Pancreas (tissue), 10 donors: ENCODE results near the gene EEF2. TPM values are rescaled to one million over a fixed set of nuclear protein-coding genes. Genes with fewer than 3 reads are reported as not detected.
A peak's percentile ranks its signal among the peaks of the same experiment; 100 is the strongest.

Experiments
- ATAC-seq, 4 donors: fragments of 200-7000 bp; cut with Tn5 transposase; one replicate each; pipeline versions ENCODE4 v1.8.0 to v1.9.1; 2020; ENCODE audit warnings: mild to moderate bottlenecking in 4 of 4, moderate library complexity in 4 of 4
- DNase-seq, 6 donors: peaks; one replicate each; pipeline ENCODE4 v3.0.0-alpha.2; 2020
- FAIRE-seq: peaks from 2 replicates; lab custom pipeline; 2012; peaks lifted over from hg19 to GRCh38; lab: Jason Lieb, UNC
- H3K27ac ChIP-seq, 4 donors: fragments of 200-600 bp; sonication (generic); 1 replicate in 3 of 4; 2 replicates in 1 of 4; pipeline versions ENCODE4 v1.5.0 to v1.8.0; 2020
- H3K27me3 ChIP-seq, 4 donors: fragments of 200-600 bp; one replicate each; pipeline ENCODE4 v1.8.0; 2021
- H3K36me3 ChIP-seq, 3 donors: fragments of 200-600 bp; sonication (generic) in 1 of 3; one replicate each; pipeline versions ENCODE4 v1.5.0 to v1.8.0; 2020 to 2021
- H3K4me1 ChIP-seq, 3 donors: fragments of 200-600 bp; one replicate each; pipeline ENCODE4 v1.8.0; 2021
- H3K4me3 ChIP-seq, 4 donors: fragments of 200-600 bp; sonication (generic) in 2 of 4; one replicate each; pipeline versions ENCODE4 v1.5.0 to v1.8.0; 2020 to 2021
- H3K9me3 ChIP-seq, 4 donors: fragments of 200-600 bp; one replicate each; pipeline ENCODE4 v1.8.0; 2021
- WGBS, 2 donors: extraction: QIAGEN DNeasy Blood & Tissue Kit; methylation state at CpG; one replicate each; pipeline ENCODE4 v1.1.7; 2013; 5-methylcytosine and 5-hydroxymethylcytosine counted together
- intact Hi-C, 3 donors: fragments of 100-400 bp; cut with DNase I; formaldehyde crosslinking; loops; one replicate each; pipeline versions ENCODE4 v1.11.1 to v1.14.2; 2022
- polyA plus RNA-seq, 2 donors: library from polyadenylated mRNA; stranded (reverse); fragments of 200-250 nt; gene quantifications; one replicate each; pipeline ENCODE4 v1.2.3, GENCODE V29; 2013
- total RNA-seq, 6 donors: library from RNA; stranded (reverse); fragmentation: NEBNext Ultra II Directional in 4 of 6; extraction: Animal tissue kit (Norgen Biotek cat#: 25700) in 4 of 6; gene quantifications; one replicate each; pipeline versions ENCODE4 v1.2.1 to v1.2.4, GENCODE V29; 2021 to 2023
- TF ChIP-seq, protein P1 (sequence below), 4 donors: fragments of 200-600 bp; sonication (generic) in 3 of 4; IDR thresholded peaks; one replicate each; pipeline versions ENCODE4 v1.5.0 to v1.8.0; 2021; ENCODE audit warnings: antibody characterized with exemption in 4 of 4
- donor health status: healthy with polysubstance abuse.
- donor health status: DM: no; HTN: no; CAD: no; lungs with moderate emphysema.
- donor health status: DM: no; HTN: no; CAD: no.
- donor health status: control.
- donor health status: control.
- donor health status: Bipolar disorder and iron deficiency.
- donor health status: DM: yes; HTN: yes; CAD: no.
- donor health status: DM: no; HTN: no; CAD: no.
- donor health status: DM: no; HTN: no; CAD: no.
- donor health status: DM: yes; HTN: yes; CAD: no.

EEF2 gene
- total and polyA plus RNA-seq, 8 donors = 545 to 4,238 (median 2,452) TPM

- H3K27me3 ChIP-seq = no peaks in the 10 kb centered on the region
- ATAC-seq = peak in 3 of 4 donors; percentile 1
- DNase-seq = peak in 2 of 6 donors; percentile 20 to 45
- H3K4me1 ChIP-seq = peaks cover 16 to 39% (median 27%) of the 10 kb centered on the region in 3 donors
- intact Hi-C loops = no loop called here
- WGBS, 2 donors = 1% methylated on average over 10 of the region's 10 CpGs
- TF ChIP-seq, protein P1, sequence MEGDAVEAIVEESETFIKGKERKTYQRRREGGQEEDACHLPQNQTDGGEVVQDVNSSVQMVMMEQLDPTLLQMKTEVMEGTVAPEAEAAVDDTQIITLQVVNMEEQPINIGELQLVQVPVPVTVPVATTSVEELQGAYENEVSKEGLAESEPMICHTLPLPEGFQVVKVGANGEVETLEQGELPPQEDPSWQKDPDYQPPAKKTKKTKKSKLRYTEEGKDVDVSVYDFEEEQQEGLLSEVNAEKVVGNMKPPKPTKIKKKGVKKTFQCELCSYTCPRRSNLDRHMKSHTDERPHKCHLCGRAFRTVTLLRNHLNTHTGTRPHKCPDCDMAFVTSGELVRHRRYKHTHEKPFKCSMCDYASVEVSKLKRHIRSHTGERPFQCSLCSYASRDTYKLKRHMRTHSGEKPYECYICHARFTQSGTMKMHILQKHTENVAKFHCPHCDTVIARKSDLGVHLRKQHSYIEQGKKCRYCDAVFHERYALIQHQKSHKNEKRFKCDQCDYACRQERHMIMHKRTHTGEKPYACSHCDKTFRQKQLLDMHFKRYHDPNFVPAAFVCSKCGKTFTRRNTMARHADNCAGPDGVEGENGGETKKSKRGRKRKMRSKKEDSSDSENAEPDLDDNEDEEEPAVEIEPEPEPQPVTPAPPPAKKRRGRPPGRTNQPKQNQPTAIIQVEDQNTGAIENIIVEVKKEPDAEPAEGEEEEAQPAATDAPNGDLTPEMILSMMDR (IDR thresholded peaks at IDR 0.05) = no peak
- H3K4me3 ChIP-seq = peak overlapping the region; percentile 63 to 99 (median 88)
- no peak for FAIRE-seq
- H3K9me3 ChIP-seq = no peaks in the 10 kb centered on the region
- H3K27ac ChIP-seq = peak overlapping the region; percentile 73 to 92 (median 88)
- H3K36me3 ChIP-seq = peaks cover 25 to 46% (median 46%) of the 10 kb centered on the region in 3 donors
Observed at GRCh38 chr19:3984584-3984907, 717 bp downstream of the EEF2 start.

DNA sequence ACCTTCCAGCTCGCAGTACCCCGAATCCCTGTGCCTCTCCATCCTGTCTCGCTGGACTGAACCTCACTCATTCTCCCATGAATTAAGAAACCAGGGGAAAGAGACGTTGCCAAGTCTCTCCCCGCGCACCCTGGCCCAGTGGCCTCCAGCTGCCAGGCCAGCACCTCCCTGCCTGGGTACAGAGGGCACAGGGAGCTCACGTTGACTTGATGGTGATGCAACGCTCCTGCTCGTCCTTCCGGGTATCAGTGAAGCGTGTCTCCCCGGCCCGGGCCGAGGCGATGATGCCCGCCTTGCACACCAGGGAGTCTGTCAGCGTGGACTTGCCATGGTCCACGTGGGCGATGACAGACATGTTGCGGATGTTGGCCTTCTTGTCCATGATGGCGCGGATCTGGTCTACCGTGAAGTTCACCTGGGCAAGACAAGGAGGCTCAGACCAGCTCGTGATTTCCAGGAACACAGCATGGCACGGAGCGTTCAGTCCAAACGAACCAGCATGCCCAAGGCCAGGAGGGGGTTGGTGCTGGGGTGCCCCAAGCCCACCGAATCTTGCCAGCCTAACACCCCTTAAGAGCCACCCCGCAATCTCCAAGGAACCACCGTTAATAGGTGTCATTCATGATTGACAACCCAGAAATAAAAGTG is 1.2 kb downstream of the EEF2 start:
- Histone ChIP-seq H3K4me3 (peak overlapping the region; percentile 63 to 99 (median 88)), H3K9me3 (no peaks in the 10 kb centered on the region), H3K4me1 (peaks cover 16 to 39% (median 27%) of the 10 kb centered on the region in 3 donors), H3K36me3 (peaks cover 28 to 51% (median 51%) of the 10 kb centered on the region in 3 donors), H3K27me3 (no peaks in the 10 kb centered on the region), H3K27ac (peak overlapping the region; percentile 7 to 92 (median 80))
- intact Hi-C loops = no loop called here
- TF ChIP-seq, protein P1 (IDR thresholded peaks at IDR 0.05) = no peak
- ATAC-seq (peak in 2 of 4 donors; percentile 3 to 8), DNase-seq (peak in 5 of 6 donors; percentile 36 to 69 (median 53)), FAIRE-seq (no peak)
- WGBS, 2 donors = 9 to 10% methylated on average over 30 of the region's 30 CpGs

GRCh38 chr19:3983542-3983914 is 1.7 kb downstream of the EEF2 start:
- no peaks in the 10 kb centered on the region for H3K27me3 ChIP-seq
- H3K4me1 ChIP-seq = peaks cover 16 to 39% (median 27%) of the 10 kb centered on the region in 3 donors
- no peak for FAIRE-seq
- ATAC-seq = no peak
- TF ChIP-seq, protein P1 (IDR thresholded peaks at IDR 0.05) = no peak
- peak overlapping the region in 2 of 4 donors; percentile 7 to 87 for H3K27ac ChIP-seq
- no peaks in the 10 kb centered on the region for H3K9me3 ChIP-seq
- H3K36me3 ChIP-seq = peaks cover 30 to 56% (median 54%) of the 10 kb centered on the region in 3 donors
- no peak for DNase-seq
- intact Hi-C loops = no loop called here
- peak overlapping the region in 3 of 4 donors; percentile 63 to 99 (median 77) for H3K4me3 ChIP-seq
- 39 to 41% methylated on average over 7 of the region's 7 CpGs for WGBS, 2 donors

GRCh38 chr19:3982701-3983541 is 2.3 kb downstream of the EEF2 start:
- Histone ChIP-seq H3K9me3 (no peaks in the 10 kb centered on the region), H3K4me1 (peaks cover 16 to 39% (median 27%) of the 10 kb centered on the region in 3 donors), H3K36me3 (peaks cover 30 to 62% (median 60%) of the 10 kb centered on the region in 3 donors), H3K27me3 (no peaks in the 10 kb centered on the region), H3K4me3 (peak overlapping the region in 1 of 4 donors; percentile 77), H3K27ac (peak overlapping the region in 1 of 4 donors; percentile 87)
- FAIRE-seq = no peak
- intact Hi-C loops = no loop called here
- peak; percentile 19 to 80 (median 42) for DNase-seq
- no peak for ATAC-seq
- TF ChIP-seq, protein P1 (IDR thresholded peaks at IDR 0.05) = no peak
- 71 to 80% methylated on average over 40 of the region's 40 CpGs for WGBS, 2 donors
